SK-N-MC (cell line): ENCODE data around the gene TOM1L2.

Experiments used
- DNase-seq: peaks from one replicate; pipeline ENCODE4 v3.0.0-alpha.2; 2011; ENCODE audit warnings: low read depth, low spot score
- H3K27ac ChIP-seq: fragments of 200-600 bp; sonication (generic); 2 replicates; pipeline ENCODE4 v1.5.1; 2016; ENCODE audit warnings: mixed run types
- H3K36me3 ChIP-seq: fragments of 200-600 bp; sonication (generic); 2 replicates; pipeline ENCODE4 v1.6.1; 2017; ENCODE audit warnings: antibody characterized with exemption, low read length, mixed read lengths; ENCODE audit not compliant: insufficient read depth
- H3K4me3 ChIP-seq: fragments of 200-600 bp; sonication (generic); 2 replicates; pipeline ENCODE4 v1.5.1; 2016
- H3K9ac ChIP-seq: fragments of 200-600 bp; sonication (generic); 2 replicates; pipeline ENCODE4 v1.8.0; 2017; ENCODE audit warnings: mixed run types, mixed read lengths; ENCODE audit not compliant: insufficient read length
- H3K9me3 ChIP-seq: fragments of 200-600 bp; sonication (generic); 2 replicates; pipeline ENCODE4 v1.6.1; 2017; ENCODE audit warnings: low read depth, mild to moderate bottlenecking, antibody characterized with exemption, low read length, moderate library complexity, mixed read lengths
- EZH2 ChIP-seq: fragments of 200-600 bp; sonication (generic); IDR thresholded peaks from one replicate; pipeline ENCODE4 v1.6.1; 2017; ENCODE audit warnings: antibody characterized with exemption
- FOXP2 ChIP-seq: optimal IDR thresholded peaks from 2 replicates; pipeline ENCODE3; 2011; ENCODE audit warnings: mild to moderate bottlenecking, moderate library complexity; ENCODE audit not compliant: insufficient read depth; ENCODE audit errors: extremely low read length, control extremely low read depth
- POLR2AphosphoS5 ChIP-seq: IDR thresholded peaks from 2 replicates; pipeline ENCODE4 v1.6.1; 2012; ENCODE audit warnings: mild to moderate bottlenecking, low read depth, low read length, borderline replicate concordance

The TOM1L2 gene

DNA sequence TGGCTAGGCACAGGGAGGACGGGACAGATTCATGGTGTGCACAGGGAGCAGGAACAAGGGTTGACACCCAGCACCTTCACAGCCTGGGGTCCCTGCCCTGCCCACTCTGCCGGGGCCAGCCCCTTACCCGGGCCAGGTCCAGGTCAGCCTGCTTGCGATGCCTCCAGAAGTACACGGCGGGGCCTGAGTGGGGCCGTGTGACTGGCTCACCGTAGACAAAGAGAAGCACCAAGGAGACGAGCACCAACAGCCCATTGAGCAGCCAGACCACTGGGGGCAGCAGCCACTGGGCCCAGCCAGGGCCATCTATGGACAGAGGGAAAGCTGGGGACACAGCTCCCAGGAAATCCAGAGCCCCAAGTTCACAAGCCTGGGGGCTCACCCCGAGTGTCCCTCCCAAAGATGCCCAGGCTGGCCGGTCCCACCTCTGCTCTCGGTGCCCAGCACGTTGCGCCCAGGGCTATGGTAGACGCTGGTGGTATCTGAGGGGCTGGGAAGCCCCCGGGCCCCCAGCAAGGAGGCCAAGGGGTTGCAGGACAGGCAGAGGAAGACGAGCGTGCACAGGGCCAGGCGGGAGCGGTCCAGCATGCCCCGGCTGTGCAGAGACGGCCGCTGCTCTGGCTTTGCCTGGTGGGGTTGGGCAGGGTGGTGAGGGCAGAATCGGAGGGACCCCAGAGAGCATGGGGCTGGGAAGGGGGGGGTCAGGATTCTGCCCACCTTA is 155.2 kb downstream of the TOM1L2 start:
- Histone ChIP-seq H3K36me3 (peaks cover 77% of the 10 kb centered on the region), H3K9ac (no peak overlapping the region), H3K9me3 (no peaks in the 10 kb centered on the region), H3K27ac (no peak overlapping the region), H3K4me3 (no peak overlapping the region)
- DNase-seq: no peak
- TF ChIP-seq EZH2 (no peak), FOXP2 (no peak), POLR2AphosphoS5 (no peak)

DNA sequence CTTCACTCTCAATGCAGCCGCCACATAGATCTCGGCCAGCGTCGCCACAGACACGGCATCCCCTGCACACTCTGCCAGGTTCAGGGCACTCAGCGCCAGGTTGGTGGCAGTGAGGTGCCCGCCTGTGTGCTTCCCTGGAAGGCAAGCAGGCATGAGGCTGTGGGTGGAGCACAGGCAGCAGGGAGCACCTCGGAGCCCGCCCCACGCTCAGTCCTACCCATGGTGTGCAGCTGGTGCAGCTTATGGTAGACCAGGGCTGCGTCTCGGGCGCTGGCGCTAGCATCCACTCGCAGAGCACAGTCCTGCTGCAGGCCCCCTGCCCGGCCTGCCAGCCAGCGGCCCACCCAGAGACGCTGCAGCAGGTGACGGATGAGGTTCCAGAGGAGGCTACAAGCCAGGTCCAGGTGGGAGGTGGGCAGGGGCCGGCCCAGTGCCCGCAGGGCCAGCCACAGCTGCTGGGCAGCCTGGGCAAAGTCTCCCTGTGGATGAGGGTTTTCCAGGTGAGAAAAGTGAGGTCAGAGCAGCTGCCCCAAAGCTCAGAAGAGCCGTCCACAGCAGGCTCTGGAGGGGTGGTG is 155.9 kb downstream of the TOM1L2 start:
- TF ChIP-seq POLR2AphosphoS5 (0 out of 2 replicates have a peak, but pooled peaks have one; percentile 7), EZH2 (no peak)
- DNase-seq: no peak
- Histone ChIP-seq H3K9ac (no peak overlapping the region), H3K27ac (no peak overlapping the region), H3K4me3 (no peak overlapping the region), H3K36me3 (peaks cover 81% of the 10 kb centered on the region), H3K9me3 (no peaks in the 10 kb centered on the region)

GRCh38 chr17:17815436-17816200 is 156.6 kb downstream of the TOM1L2 start:
- H3K27ac ChIP-seq: no peak overlapping the region
- H3K4me3 ChIP-seq: no peak overlapping the region
- H3K36me3 ChIP-seq: peaks cover 79% of the 10 kb centered on the region
- H3K9ac ChIP-seq: no peak overlapping the region
- DNase-seq: no peak
- TF ChIP-seq FOXP2 (no peak), EZH2 (no peak), POLR2AphosphoS5 (no peak)
- no peaks in the 10 kb centered on the region for H3K9me3 ChIP-seq

- H3K27ac ChIP-seq: no peak overlapping the region
- no peaks in the 10 kb centered on the region for H3K9me3 ChIP-seq
- no peak overlapping the region for H3K4me3 ChIP-seq
- TF ChIP-seq POLR2AphosphoS5 (no peak), FOXP2 (no peak)
- H3K9ac ChIP-seq: no peak overlapping the region
- H3K36me3 ChIP-seq: peaks cover 75% of the 10 kb centered on the region
- DNase-seq: no peak
Measured at GRCh38 chr17:17815062-17815406, 157.2 kb downstream of the TOM1L2 start.

DNA sequence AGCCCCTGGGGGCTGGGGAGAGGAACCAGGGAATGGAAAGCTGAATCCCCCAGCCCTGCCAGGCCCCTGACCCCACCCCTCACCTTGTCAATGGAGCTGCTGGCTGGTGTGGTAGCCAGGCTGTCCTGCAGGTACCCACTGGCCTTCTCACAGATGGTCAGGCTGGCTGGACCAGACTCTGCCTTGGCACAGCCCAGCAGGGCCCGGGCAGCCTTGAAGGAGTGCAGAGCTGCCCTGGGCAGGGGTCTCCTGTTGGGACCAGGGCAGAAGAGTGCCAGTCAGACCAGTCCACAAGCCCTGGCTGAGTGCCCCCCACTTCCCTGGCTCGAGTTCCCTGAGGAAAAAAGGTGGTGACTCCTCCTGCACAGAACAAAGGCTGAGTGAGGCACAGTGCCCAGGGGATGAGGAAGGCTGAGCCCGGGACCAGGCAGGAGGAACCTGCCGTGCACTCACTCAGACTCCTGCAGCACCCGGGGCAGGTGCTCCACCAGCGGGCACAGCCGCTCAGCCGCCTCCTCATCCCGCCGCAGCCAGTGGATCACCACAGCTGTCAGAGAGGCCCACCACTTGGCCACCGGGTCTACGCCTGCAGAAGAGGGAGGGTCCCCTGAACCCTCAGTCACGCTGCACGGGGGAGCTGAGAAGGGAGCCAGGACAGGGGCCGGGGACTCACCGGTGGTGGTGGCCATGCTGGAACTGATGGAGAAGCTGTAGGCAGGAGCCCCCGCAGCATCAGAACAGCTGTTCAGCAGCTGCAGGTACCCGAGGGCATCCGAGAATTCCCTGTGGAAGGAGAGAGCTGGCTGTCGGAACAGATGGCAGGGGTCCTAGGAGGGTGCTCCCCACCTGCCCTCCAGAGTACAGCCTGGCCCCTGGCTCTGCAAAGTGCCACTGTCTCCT is 157.8 kb downstream of the TOM1L2 start:
- Histone ChIP-seq H3K9me3 (no peaks in the 10 kb centered on the region), H3K4me3 (no peak overlapping the region), H3K9ac (no peak overlapping the region), H3K36me3 (peaks cover 69% of the 10 kb centered on the region), H3K27ac (no peak overlapping the region)
- DNase-seq: no peak
- TF ChIP-seq EZH2 (no peak), FOXP2 (no peak), POLR2AphosphoS5 (no peak)

DNA sequence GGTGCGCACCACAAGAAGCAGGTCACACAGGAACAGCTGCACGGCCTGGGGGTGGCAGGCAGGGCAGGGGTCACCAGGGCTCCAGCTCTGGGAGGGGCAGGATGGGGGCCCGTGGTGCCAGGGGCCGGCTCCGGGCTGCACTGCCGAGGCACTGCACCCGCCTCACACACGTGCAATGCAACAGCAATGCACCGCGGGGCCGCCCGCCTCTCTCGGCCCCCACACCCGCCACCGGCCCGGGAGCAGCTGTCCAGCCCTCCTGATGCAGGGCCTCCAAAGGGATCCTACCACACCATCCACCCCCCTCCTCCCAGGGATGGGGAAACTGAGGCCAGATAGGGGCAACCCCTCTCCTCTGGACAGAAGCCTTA is 158.5 kb downstream of the TOM1L2 start:
- Histone ChIP-seq H3K36me3 (peaks cover 62% of the 10 kb centered on the region), H3K9ac (no peak overlapping the region), H3K4me3 (no peak overlapping the region), H3K9me3 (no peaks in the 10 kb centered on the region), H3K27ac (no peak overlapping the region)
- DNase-seq: no peak
- no peak for TF ChIP-seq EZH2
- no peak for TF ChIP-seq FOXP2

GRCh38 chr17:17813055-17813724 is 159.0 kb downstream of the TOM1L2 start:
- TF ChIP-seq EZH2 (no peak), POLR2AphosphoS5 (no peak), FOXP2 (no peak)
- H3K27ac ChIP-seq: no peak overlapping the region
- no peak for DNase-seq
- peaks cover 57% of the 10 kb centered on the region for H3K36me3 ChIP-seq
- no peak overlapping the region for H3K4me3 ChIP-seq
- no peak overlapping the region for H3K9ac ChIP-seq
- no peaks in the 10 kb centered on the region for H3K9me3 ChIP-seq
